Peyer's patch (tissue), 4 donors: ENCODE data around the gene SYNGR2.

Experiments used
- POLR2A ChIP-seq, 2 donors: fragments of 450-650 bp; IDR thresholded peaks; one replicate each; pipeline ENCODE4 v1.5.1; 2017; ENCODE audit warnings: antibody characterized with exemption in 2 of 2, mild to moderate bottlenecking in 2 of 2, moderate library complexity in 2 of 2
- TF ChIP-seq, protein P1 (sequence below), 6 experiments: fragments of 450-650 bp in 4 of 6; fragments of 200-600 bp in 2 of 6; sonication (generic) in 1 of 6; IDR thresholded peaks; one replicate each; pipeline ENCODE4 v1.5.1; 2017 to 2019; ENCODE audit warnings: antibody characterized with exemption in 6 of 6, mild to moderate bottlenecking in 3 of 6, moderate library complexity in 1 of 6

DNA sequence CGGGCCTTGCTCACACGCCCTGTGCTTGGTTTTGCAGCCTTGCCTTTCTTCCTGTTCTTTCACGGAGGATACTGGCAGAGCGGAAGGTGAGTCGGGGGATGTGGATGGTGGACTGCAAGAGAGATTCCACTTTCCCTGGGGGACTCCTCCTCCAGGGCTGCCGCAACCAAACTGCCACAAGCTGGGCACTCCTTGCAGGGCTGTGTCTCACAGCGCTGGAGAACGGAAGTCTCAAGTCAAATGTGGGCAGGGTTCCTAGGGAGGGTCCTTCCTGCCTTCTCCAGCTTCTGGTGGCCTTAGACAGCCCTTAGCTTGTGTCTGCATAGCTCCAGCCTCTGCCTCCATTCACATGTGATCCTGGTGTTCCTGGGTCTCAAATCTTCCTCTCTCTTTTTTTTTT, 34.3 kb downstream of the SYNGR2 start:
- no peak for TF ChIP-seq POLR2A (IDR thresholded peaks at IDR 0.05)
- TF ChIP-seq, protein P1, sequence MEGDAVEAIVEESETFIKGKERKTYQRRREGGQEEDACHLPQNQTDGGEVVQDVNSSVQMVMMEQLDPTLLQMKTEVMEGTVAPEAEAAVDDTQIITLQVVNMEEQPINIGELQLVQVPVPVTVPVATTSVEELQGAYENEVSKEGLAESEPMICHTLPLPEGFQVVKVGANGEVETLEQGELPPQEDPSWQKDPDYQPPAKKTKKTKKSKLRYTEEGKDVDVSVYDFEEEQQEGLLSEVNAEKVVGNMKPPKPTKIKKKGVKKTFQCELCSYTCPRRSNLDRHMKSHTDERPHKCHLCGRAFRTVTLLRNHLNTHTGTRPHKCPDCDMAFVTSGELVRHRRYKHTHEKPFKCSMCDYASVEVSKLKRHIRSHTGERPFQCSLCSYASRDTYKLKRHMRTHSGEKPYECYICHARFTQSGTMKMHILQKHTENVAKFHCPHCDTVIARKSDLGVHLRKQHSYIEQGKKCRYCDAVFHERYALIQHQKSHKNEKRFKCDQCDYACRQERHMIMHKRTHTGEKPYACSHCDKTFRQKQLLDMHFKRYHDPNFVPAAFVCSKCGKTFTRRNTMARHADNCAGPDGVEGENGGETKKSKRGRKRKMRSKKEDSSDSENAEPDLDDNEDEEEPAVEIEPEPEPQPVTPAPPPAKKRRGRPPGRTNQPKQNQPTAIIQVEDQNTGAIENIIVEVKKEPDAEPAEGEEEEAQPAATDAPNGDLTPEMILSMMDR (IDR thresholded peaks at IDR 0.05) = no peak
